Keratinocyte (primary cell): ENCODE data around the gene SPAG16. TPM values are rescaled to one million over a fixed set of nuclear protein-coding genes. Genes with fewer than 3 reads are reported as not detected.

Source experiments
- DNase-seq: peaks from one replicate; pipeline ENCODE4 v3.0.0-alpha.2; 2011; ENCODE audit warnings: low read depth, missing footprints, low spot score
- FAIRE-seq: peaks from 2 replicates; lab custom pipeline; 2011; peaks lifted over from hg19 to GRCh38; lab: Jason Lieb, UNC
- H2AFZ ChIP-seq: 2 replicates; pipeline ENCODE4 v1.6.0; 2012; ENCODE audit warnings: low read length, control low read depth, inconsistent platforms; ENCODE audit not compliant: control insufficient read depth
- H3K27ac ChIP-seq: 2 replicates; pipeline ENCODE4 v1.5.1; 2011; ENCODE audit warnings: low read length; ENCODE audit not compliant: control insufficient read depth, insufficient read depth
- H3K27me3 ChIP-seq: 3 replicates; pipeline ENCODE4 v1.6.0; 2011; ENCODE audit warnings: low read length; ENCODE audit not compliant: control insufficient read depth, insufficient read depth; ENCODE audit errors: extremely low read depth
- H3K36me3 ChIP-seq, 2 experiments: 2 replicates in 1 of 2; 3 replicates in 1 of 2; pipeline ENCODE4 v1.5.1; 2011; ENCODE audit warnings: low read length in 2 of 2, mild to moderate bottlenecking in 1 of 2; ENCODE audit not compliant: control insufficient read depth in 2 of 2, insufficient read depth in 2 of 2; ENCODE audit errors: extremely low read depth in 1 of 2
- H3K4me1 ChIP-seq: 3 replicates; pipeline ENCODE4 v1.5.1; 2011; ENCODE audit warnings: low read length; ENCODE audit not compliant: control insufficient read depth, insufficient read depth; ENCODE audit errors: extremely low read depth
- H3K4me2 ChIP-seq: 3 replicates; pipeline ENCODE4 v1.6.0; 2011; ENCODE audit warnings: low read depth, low read length; ENCODE audit not compliant: control insufficient read depth, insufficient read depth; ENCODE audit errors: extremely low read depth
- H3K4me3 ChIP-seq, 3 experiments: fragments of 200-600 bp in 1 of 3; sonication (generic) in 1 of 3; 2 replicates in 2 of 3; 3 replicates in 1 of 3; pipeline ENCODE4 v1.5.1; 2011 to 2016; ENCODE audit warnings: low read length in 3 of 3, mild to moderate bottlenecking in 3 of 3, control low read depth in 2 of 3, inconsistent platforms in 1 of 3, low read depth in 1 of 3, mixed read lengths in 1 of 3, mixed run types in 1 of 3, moderate library complexity in 1 of 3; ENCODE audit not compliant: control insufficient read depth in 2 of 3, insufficient read depth in 2 of 3; ENCODE audit errors: extremely low read depth in 1 of 3
- H3K79me2 ChIP-seq: 2 replicates; pipeline ENCODE4 v1.6.0; 2012; ENCODE audit warnings: low read length; ENCODE audit not compliant: control insufficient read depth, insufficient read depth
- H3K9ac ChIP-seq: 3 replicates; pipeline ENCODE4 v1.6.0; 2011; ENCODE audit warnings: low read length; ENCODE audit not compliant: control insufficient read depth, insufficient read depth; ENCODE audit errors: extremely low read depth
- H3K9me1 ChIP-seq: 3 replicates; pipeline ENCODE4 v1.6.0; 2011; ENCODE audit warnings: low read length; ENCODE audit not compliant: control insufficient read depth, insufficient read depth; ENCODE audit errors: extremely low read depth
- H3K9me3 ChIP-seq: 2 replicates; pipeline ENCODE4 v1.5.1; 2012; ENCODE audit warnings: low read depth, low read length; ENCODE audit not compliant: control insufficient read depth
- H4K20me1 ChIP-seq: 3 replicates; pipeline ENCODE4 v1.6.0; 2011; ENCODE audit warnings: low read length; ENCODE audit not compliant: control insufficient read depth, insufficient read depth; ENCODE audit errors: extremely low read depth
- CTCF ChIP-seq, 3 experiments: IDR thresholded peaks in 1 of 3; conservative IDR thresholded peaks in 1 of 3; optimal IDR thresholded peaks in 1 of 3; 2 replicates in 2 of 3; 3 replicates in 1 of 3; pipeline versions ENCODE3 to v1.5.1; 2011; ENCODE audit warnings: low read length in 3 of 3, mild to moderate bottlenecking in 3 of 3, moderate library complexity in 2 of 3, control low read depth in 1 of 3, inconsistent platforms in 1 of 3; ENCODE audit not compliant: insufficient read depth in 2 of 3; ENCODE audit errors: extremely low read depth in 1 of 3
- EZH2 ChIP-seq: IDR thresholded peaks from one replicate; pipeline ENCODE4 v1.6.1; 2012; ENCODE audit warnings: inconsistent platforms, mild to moderate bottlenecking, low read length, moderate library complexity
- dilution Hi-C: fragments of 300-500 bp; cut with MboI; formaldehyde crosslinking; loops from one replicate; pipeline ENCODE4 v1.7.0; 2020; ENCODE audit warnings: low sequenced_read_pairs; ENCODE audit not compliant: extremely low pct_ligation_motif_present
- polyA plus RNA-seq, 5 experiments: library from polyadenylated mRNA; depleted of rRNA in 3 of 5; stranded (reverse) in 3 of 5; stranded (forward) in 1 of 5; unstranded in 1 of 5; fragments of >200 nt; gene quantifications; 1 replicate in 1 of 5; 2 replicates in 3 of 5; 3 replicates in 1 of 5; pipeline versions ENCODE4 v1.2.1 to v1.2.3, GENCODE V29; 2011 to 2012; ENCODE audit warnings: missing spikeins in 2 of 5, low read depth in 1 of 5, low replicate concordance in 1 of 5

The SPAG16 gene
- polyA plus RNA-seq, 1 donor (not counting 4 experiments of a cell fraction or from before 2014, with no cell fraction given): 19.6 TPM

GRCh38 chr2:213316001-213316735 is 31.9 kb downstream of the SPAG16 start:
- Histone ChIP-seq H3K4me1 (no peaks in the 10 kb centered on the region), H3K9me1 (no peaks in the 10 kb centered on the region), H3K4me2 (no peak overlapping the region), H3K27me3 (no peaks in the 10 kb centered on the region), H2AFZ (no peak overlapping the region), H3K4me3 (no peak overlapping the region), H3K9ac (no peak overlapping the region), H3K79me2 (no peaks in the 10 kb centered on the region), H4K20me1 (no peaks in the 10 kb centered on the region), H3K27ac (no peak overlapping the region), H3K36me3 (peaks cover 0 to 2% of the 10 kb centered on the region in 2 experiments), H3K9me3 (no peaks in the 10 kb centered on the region)
- DNase-seq (no peak), FAIRE-seq (no peak)
- dilution Hi-C loops: no loop called here
- no peak for TF ChIP-seq CTCF (optimal IDR thresholded peaks at IDR 0.05 in 1 of 3, IDR thresholded peaks at IDR 0.05 in 1 of 3, conservative IDR thresholded peaks at IDR 0.05 in 1 of 3; ENCODE audit: extremely low read depth in 1 of 3, insufficient read depth in 2 of 3, low read length in 3 of 3)
- no peak for TF ChIP-seq EZH2

GRCh38 chr2:213317929-213318328 is 33.7 kb downstream of the SPAG16 start:
- no peaks in the 10 kb centered on the region for H3K27me3 ChIP-seq
- H3K4me2 ChIP-seq: no peak overlapping the region
- H3K4me1 ChIP-seq: no peaks in the 10 kb centered on the region
- no peak overlapping the region for H3K9ac ChIP-seq
- FAIRE-seq (no peak), DNase-seq (no peak)
- no peaks in the 10 kb centered on the region for H3K79me2 ChIP-seq
- dilution Hi-C loops: no loop called here
- H2AFZ ChIP-seq: no peak overlapping the region
- no peak overlapping the region for H3K27ac ChIP-seq
- H3K9me1 ChIP-seq: no peaks in the 10 kb centered on the region
- TF ChIP-seq EZH2: no peak
- no peak for TF ChIP-seq CTCF (optimal IDR thresholded peaks at IDR 0.05 in 1 of 3, IDR thresholded peaks at IDR 0.05 in 1 of 3, conservative IDR thresholded peaks at IDR 0.05 in 1 of 3; ENCODE audit: extremely low read depth in 1 of 3, insufficient read depth in 2 of 3, low read length in 3 of 3)
- no peak overlapping the region for H3K4me3 ChIP-seq
- peaks cover 0 to 2% of the 10 kb centered on the region in 2 experiments for H3K36me3 ChIP-seq
- no peaks in the 10 kb centered on the region for H3K9me3 ChIP-seq
- no peaks in the 10 kb centered on the region for H4K20me1 ChIP-seq
